H9 (cell line): ENCODE measurements around the gene SNRNP40. TPM values are rescaled to one million over a fixed set of nuclear protein-coding genes. Genes with fewer than 3 reads are reported as not detected.

Experiments
- DNase-seq: peaks from one replicate; pipeline ENCODE4 v3.0.0-alpha.2; 2017
- H2AFZ ChIP-seq: one replicate; pipeline ENCODE4 v1.6.1; 2013; ENCODE audit warnings: mild to moderate bottlenecking, low read length, control low read depth, moderate library complexity
- H2AK5ac ChIP-seq: 2 replicates; pipeline ENCODE4 v1.6.1; 2013; ENCODE audit warnings: low read length, control low read depth, mixed read lengths; ENCODE audit not compliant: insufficient read length
- H2BK120ac ChIP-seq: one replicate; pipeline ENCODE4 v1.6.1; 2013; ENCODE audit warnings: low read depth, mild to moderate bottlenecking, low read length, control low read depth, inconsistent platforms; ENCODE audit not compliant: poor library complexity, severe bottlenecking
- H2BK12ac ChIP-seq: 2 replicates; pipeline ENCODE4 v1.6.1; 2013; ENCODE audit warnings: low read length, control low read depth, mixed read lengths, low read depth; ENCODE audit not compliant: insufficient read length
- H2BK15ac ChIP-seq: 2 replicates; pipeline ENCODE4 v1.6.1; 2013; ENCODE audit warnings: low read depth, low read length, control low read depth
- H2BK20ac ChIP-seq: one replicate; pipeline ENCODE4 v1.6.1; 2013; ENCODE audit warnings: low read depth, mild to moderate bottlenecking, low read length, control low read depth, inconsistent platforms; ENCODE audit not compliant: poor library complexity, severe bottlenecking
- H2BK5ac ChIP-seq: 2 replicates; pipeline ENCODE4 v1.6.1; 2013; ENCODE audit warnings: low read length, control low read depth, mixed read lengths; ENCODE audit not compliant: insufficient read length
- H3K14ac ChIP-seq: 2 replicates; pipeline ENCODE4 v1.6.1; 2013; ENCODE audit warnings: low read length, control low read depth; ENCODE audit not compliant: insufficient read depth
- H3K18ac ChIP-seq: 2 replicates; pipeline ENCODE4 v1.6.1; 2013; ENCODE audit warnings: low read depth, mild to moderate bottlenecking, mixed read lengths, low read length, control low read depth; ENCODE audit not compliant: insufficient read length
- H3K23ac ChIP-seq: 2 replicates; pipeline ENCODE4 v1.6.1; 2013; ENCODE audit warnings: low read length, control low read depth, mixed read lengths, low read depth; ENCODE audit not compliant: insufficient read length
- H3K23me2 ChIP-seq: 2 replicates; pipeline ENCODE4 v1.6.1; 2013; ENCODE audit warnings: low read depth, mild to moderate bottlenecking, mixed read lengths, low read length, control low read depth; ENCODE audit not compliant: insufficient read length, poor library complexity, severe bottlenecking
- H3K27ac ChIP-seq: 2 replicates; pipeline ENCODE4 v1.5.1; 2013; ENCODE audit warnings: low read length, control low read depth, mixed read lengths, low read depth; ENCODE audit not compliant: insufficient read length
- H3K27me3 ChIP-seq: 2 replicates; pipeline ENCODE4 v1.6.1; 2013; ENCODE audit warnings: low read length, control low read depth, inconsistent platforms; ENCODE audit not compliant: insufficient read depth
- H3K4ac ChIP-seq: 2 replicates; pipeline ENCODE4 v1.6.1; 2013; ENCODE audit warnings: low read depth, mild to moderate bottlenecking, control low read depth, inconsistent platforms, low read length, moderate library complexity
- H3K4me1 ChIP-seq: 2 replicates; pipeline ENCODE4 v1.6.1; 2013; ENCODE audit warnings: low read length, control low read depth, inconsistent platforms; ENCODE audit not compliant: insufficient read depth
- H3K4me2 ChIP-seq: 2 replicates; pipeline ENCODE4 v1.6.1; 2013; ENCODE audit warnings: low read length, control low read depth, mixed read lengths; ENCODE audit not compliant: insufficient read length, insufficient read depth
- H3K56ac ChIP-seq: 2 replicates; pipeline ENCODE4 v1.6.1; 2013; ENCODE audit warnings: low read depth, mild to moderate bottlenecking, mixed read lengths, low read length, control low read depth; ENCODE audit not compliant: insufficient read length
- H3K79me1 ChIP-seq: 2 replicates; pipeline ENCODE4 v1.6.1; 2013; ENCODE audit warnings: low read depth, mild to moderate bottlenecking, moderate library complexity, low read length, control low read depth, inconsistent platforms; ENCODE audit not compliant: insufficient read depth, poor library complexity, severe bottlenecking
- H3K79me2 ChIP-seq: 2 replicates; pipeline ENCODE4 v1.6.1; 2013; ENCODE audit warnings: low read length, control low read depth, inconsistent platforms; ENCODE audit not compliant: insufficient read depth
- H3K9ac ChIP-seq: 2 replicates; pipeline ENCODE4 v1.6.1; 2013; ENCODE audit warnings: low read length, control low read depth, mixed read lengths; ENCODE audit not compliant: insufficient read length; ENCODE audit errors: extremely low read depth
- H3K9me3 ChIP-seq: one replicate; pipeline ENCODE4 v1.6.1; 2013; ENCODE audit warnings: low read depth, low read length, inconsistent platforms; ENCODE audit not compliant: control insufficient read depth
- H3T11ph ChIP-seq: one replicate; pipeline ENCODE4 v1.6.1; 2013; ENCODE audit warnings: mild to moderate bottlenecking, low read length, control low read depth, inconsistent platforms
- H4K20me1 ChIP-seq: one replicate; pipeline ENCODE4 v1.6.1; 2013; ENCODE audit not compliant: control insufficient read depth, insufficient read length, insufficient read depth
- H4K5ac ChIP-seq: 2 replicates; pipeline ENCODE4 v1.6.1; 2013; ENCODE audit warnings: low read depth, mild to moderate bottlenecking, mixed read lengths, low read length, control low read depth; ENCODE audit not compliant: insufficient read length
- H4K8ac ChIP-seq: replicated peaks from 2 replicates; pipeline ENCODE4 v1.6.1; 2013; ENCODE audit warnings: low read length, control low read depth, mixed read lengths, low read depth; ENCODE audit not compliant: insufficient read length
- H4K91ac ChIP-seq: 2 replicates; pipeline ENCODE4 v1.6.1; 2013; ENCODE audit warnings: low read depth, mild to moderate bottlenecking, moderate library complexity, mixed read lengths, low read length, control low read depth; ENCODE audit not compliant: insufficient read length
- H3K27ac Mint-ChIP-seq, 3 experiments: 2 replicates in 2 of 3; 3 replicates in 1 of 3; pipeline ENCODE4 v1.8.0; 2020 to 2021; ENCODE audit warnings: mixed read lengths in 3 of 3, mild to moderate bottlenecking in 1 of 3, moderate library complexity in 1 of 3
- H3K27me3 Mint-ChIP-seq: 2 replicates; pipeline ENCODE4 v1.8.0; 2021; ENCODE audit warnings: low read depth, mild to moderate bottlenecking, moderate library complexity, mixed read lengths
- H3K36me3 Mint-ChIP-seq, 3 experiments: 2 replicates in 2 of 3; 3 replicates in 1 of 3; pipeline ENCODE4 v1.8.0; 2020 to 2021; ENCODE audit warnings: low read depth in 3 of 3, mixed read lengths in 3 of 3; ENCODE audit not compliant: insufficient read depth in 1 of 3
- H3K4me1 Mint-ChIP-seq, 2 experiments: 2 replicates each; pipeline ENCODE4 v1.8.0; 2020; ENCODE audit warnings: mixed read lengths in 2 of 2
- H3K4me3 Mint-ChIP-seq, 2 experiments: 2 replicates in 1 of 2; 3 replicates in 1 of 2; pipeline ENCODE4 v1.8.0; 2020 to 2021; ENCODE audit warnings: mild to moderate bottlenecking in 2 of 2, mixed read lengths in 2 of 2, moderate library complexity in 1 of 2
- H3K9me3 Mint-ChIP-seq, 2 experiments: 2 replicates in 1 of 2; 3 replicates in 1 of 2; pipeline ENCODE4 v1.8.0; 2020; ENCODE audit warnings: mild to moderate bottlenecking in 2 of 2, mixed read lengths in 2 of 2, moderate library complexity in 1 of 2
- CTCF ChIP-seq: fragments of 200-600 bp; sonication (generic); conservative IDR thresholded peaks from 3 replicates; pipeline ENCODE4 v1.8.0; 2021; ENCODE audit warnings: antibody characterized with exemption, mild to moderate bottlenecking
- WGBS: extraction: QIAGEN DNeasy Blood & Tissue Kit; methylation state at CpG from one replicate; pipeline ENCODE4 v1.1.7; 2013; ENCODE audit warnings: missing lambda C conversion rate, low lambda C conversion rate, mixed read lengths; ENCODE audit not compliant: insufficient read length; ENCODE audit errors: extremely low coverage; 5-methylcytosine and 5-hydroxymethylcytosine counted together
- total RNA-seq: library from RNA; stranded (reverse); gene quantifications from 2 replicates; pipeline ENCODE4 v1.2.1, GENCODE V29; 2021

The SNRNP40 gene
- total RNA-seq, 1 experiment from 2014 or later: 132 TPM

DNA sequence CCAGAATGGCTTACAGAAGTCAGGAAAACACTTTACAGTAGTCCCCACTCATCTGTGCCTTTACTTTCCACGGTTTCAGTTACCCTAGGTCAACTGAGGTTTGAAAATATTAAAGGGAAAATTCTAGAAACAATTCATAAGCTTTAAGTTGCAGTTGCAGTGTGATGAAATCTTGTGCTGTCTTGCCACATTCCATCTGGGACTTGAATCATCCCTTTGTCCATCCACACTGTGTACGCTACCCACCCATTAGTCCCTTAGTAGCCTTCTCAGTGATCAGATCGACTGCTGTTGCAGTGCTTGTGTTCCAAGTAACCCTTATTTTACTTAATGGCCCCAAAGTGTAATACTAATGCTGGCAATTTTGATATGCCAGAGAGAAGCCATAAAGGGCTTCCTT, 30.8 kb upstream of the SNRNP40 start:
- Histone ChIP-seq H2AK5ac (no peak overlapping the region), H4K8ac (no peak overlapping the region), H3K4me2 (no peak overlapping the region), H2BK12ac (no peak overlapping the region), H3K18ac (no peak overlapping the region), H3T11ph (no peak overlapping the region), H4K5ac (no peak overlapping the region), H3K9me3 (no peaks in the 10 kb centered on the region), H3K23me2 (no peaks in the 10 kb centered on the region), H2BK120ac (no peak overlapping the region), H2BK5ac (no peak overlapping the region), H2BK15ac (no peak overlapping the region), H3K79me2 (no peaks in the 10 kb centered on the region), H3K14ac (no peak overlapping the region), H3K4me1 (no peaks in the 10 kb centered on the region), H4K91ac (no peak overlapping the region), H3K9ac (no peak overlapping the region), H3K4ac (no peak overlapping the region), H3K79me1 (no peaks in the 10 kb centered on the region), H2AFZ (no peak overlapping the region), H4K20me1 (no peaks in the 10 kb centered on the region), H3K56ac (no peak overlapping the region), H3K23ac (no peak overlapping the region), H3K27me3 (no peaks in the 10 kb centered on the region), H3K27ac (no peak overlapping the region), H2BK20ac (no peak overlapping the region)
- no peak for TF ChIP-seq CTCF
- peak overlapping the region in 1 of 3 experiments; percentile 39; a peak in 1 of 7 replicates for H3K27ac Mint-ChIP-seq
- no peaks in the 10 kb centered on the region for H3K4me1 Mint-ChIP-seq
- H3K36me3 Mint-ChIP-seq: peaks cover 5 to 15% (median 12%) of the 10 kb centered on the region in 3 experiments
- no peaks in the 10 kb centered on the region for H3K9me3 Mint-ChIP-seq
- no peak for DNase-seq
- no CpG with 5 or more reads among the region's 3 CpGs for WGBS
- H3K27me3 Mint-ChIP-seq: no peaks in the 10 kb centered on the region
- H3K4me3 Mint-ChIP-seq: no peak overlapping the region
